Measurements from ENCODE around the gene ADARB2.

DNA sequence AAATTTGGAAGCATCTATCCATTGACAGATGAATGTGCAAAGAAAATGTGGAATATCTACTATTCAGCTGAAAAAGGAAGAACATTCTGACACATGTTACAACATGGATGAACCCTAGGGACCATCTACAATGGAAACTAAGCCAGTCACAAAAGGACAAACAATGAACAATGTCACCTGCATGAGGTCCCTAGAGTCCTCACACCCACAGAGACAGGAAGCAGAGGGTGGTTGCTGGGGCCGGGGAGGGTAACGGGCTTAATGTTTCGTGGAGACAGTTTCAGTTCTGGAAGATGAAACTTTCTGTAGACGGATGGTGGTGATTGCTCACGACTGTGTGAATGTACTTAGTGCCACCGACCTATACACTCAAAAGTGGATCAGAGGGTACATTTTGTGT, 282.9 kb downstream of the ADARB2 start:
- no peak for TF ChIP-seq EZH2phosphoT487 (IDR thresholded peaks at IDR 0.05; ENCODE audit: low read depth, severe bottlenecking, unreplicated experiment)
- no peak for TF ChIP-seq CTCF (IDR thresholded peaks at IDR 0.05; ENCODE audit: poor library complexity)

All from hepatocyte (in vitro differentiated cells).